IPS DF 4.7 (cell line): ENCODE results near the gene ZDHHC18.
"Not testable (repeated sequence)": the region's sequence is repeated elsewhere in the genome, so short reads cannot be mapped to it uniquely, and the experiment has no call there.

ENCODE experiments used
- DNase-seq: peaks from one replicate; pipeline ENCODE4 v3.0.0-alpha.2; 2013; ENCODE audit warnings: low spot score; ENCODE audit errors: extremely low read depth

The ZDHHC18 gene

GRCh38 chr1:26857473-26858060 lies 31.1 kb downstream of the ZDHHC18 start:
- no peak for DNase-seq

GRCh38 chr1:26858160-26858559 lies 31.7 kb downstream of the ZDHHC18 start:
- DNase-seq, result no peak

GRCh38 chr1:26858891-26859640 lies 32.6 kb downstream of the ZDHHC18 start:
- DNase-seq, result no peak

GRCh38 chr1:26861286-26861701 lies 34.8 kb downstream of the ZDHHC18 start:
- no peak for DNase-seq

GRCh38 chr1:26861889-26862378 lies 35.4 kb downstream of the ZDHHC18 start:
- DNase-seq, result no peak

- peak; percentile 72 for DNase-seq
Observed at GRCh38 chr1:26862781-26863684, 36.5 kb downstream of the ZDHHC18 start, which contains the start of gene SFN. SFN (plus strand) TSS chr1:26863149; CDS start chr1:26863213, 64 bp downstream.

GRCh38 chr1:26863685-26864077 lies 37.2 kb downstream of the ZDHHC18 start:
- no peak for DNase-seq

- peak; percentile 80 for DNase-seq
Observed at GRCh38 chr1:26864610-26865480, 38.4 kb downstream of the ZDHHC18 start.

GRCh38 chr1:26873097-26873496 lies 46.6 kb downstream of the ZDHHC18 start:
- not testable (repeated sequence) for DNase-seq

- no peak for DNase-seq
Observed at GRCh38 chr1:26874896-26875295, 48.4 kb downstream of the ZDHHC18 start.

GRCh38 chr1:26877326-26877725 lies 50.8 kb downstream of the ZDHHC18 start:
- DNase-seq, result no peak

- DNase-seq, result no peak
Observed at GRCh38 chr1:26879793-26880192, 53.3 kb downstream of the ZDHHC18 start.

- not testable (repeated sequence) for DNase-seq
Observed at GRCh38 chr1:26881611-26882010, 55.1 kb downstream of the ZDHHC18 start.

GRCh38 chr1:26882696-26883463 lies 56.4 kb downstream of the ZDHHC18 start:
- no peak for DNase-seq

GRCh38 chr1:26887125-26887524 lies 60.6 kb downstream of the ZDHHC18 start:
- no peak for DNase-seq

GRCh38 chr1:26888231-26888630 lies 61.7 kb downstream of the ZDHHC18 start:
- DNase-seq, result no peak

- peak; percentile 51 for DNase-seq
Observed at GRCh38 chr1:26889551-26890466, 63.3 kb downstream of the ZDHHC18 start, which contains the start of gene GPN2. GPN2 (minus strand) TSS chr1:26890283; CDS start chr1:26890096, 187 bp downstream.

GRCh38 chr1:26890467-26890796 lies 63.9 kb downstream of the ZDHHC18 start:
- DNase-seq, result no peak

GRCh38 chr1:26894263-26894662 lies 67.8 kb downstream of the ZDHHC18 start:
- no peak for DNase-seq
